Measurements from ENCODE around the gene MFNG.

GRCh38 chr22:37534445-37534844, 48.3 kb upstream of the MFNG start:
- TF ChIP-seq CTCF (IDR thresholded peaks at IDR 0.05; ENCODE audit: low read depth, low read length), result no peak
- no peak for TF ChIP-seq MAX (IDR thresholded peaks at IDR 0.05; ENCODE audit: low read depth, low read length)
- TF ChIP-seq POLR2A (IDR thresholded peaks at IDR 0.05; ENCODE audit: extremely low read depth, insufficient read length), result no peak

All from NB4 (cell line).